Frontal cortex (tissue), 4 donors: ENCODE results near the gene RAB13. TPM values are rescaled to one million over a fixed set of nuclear protein-coding genes. Genes with fewer than 3 reads are reported as not detected.
"Not testable (repeated sequence)": the region's sequence is repeated elsewhere in the genome, so short reads cannot be mapped to it uniquely, and the experiment has no call there.

Experiments used
- DNase-seq, 2 donors: peaks; one replicate each; pipeline ENCODE4 v3.0.0; 2012; ENCODE audit warnings: low spot score in 2 of 2
- FAIRE-seq: peaks from 2 replicates; lab custom pipeline; 2012; peaks lifted over from hg19 to GRCh38; lab: Jason Lieb, UNC
- total RNA-seq: library from RNA; depleted of rRNA; stranded (reverse); fragments of >200 nt; gene quantifications from one replicate; pipeline ENCODE4 v1.2.3, GENCODE V29; 2014
- donor health status: control.
- donor health status: control.
- donor health status: control.

The RAB13 gene
- total RNA-seq = 3.7 TPM

- no peak for FAIRE-seq
- DNase-seq = peak; percentile 59 to 76
Observed at GRCh38 chr1:153985941-153986761, at the start of gene RAB13. RAB13 (minus strand) TSS chr1:153986339; CDS start chr1:153986236, 103 bp downstream.

GRCh38 chr1:154033697-154034096 lies 47.6 kb upstream of the RAB13 start:
- not testable (repeated sequence) for DNase-seq, FAIRE-seq

GRCh38 chr1:154019940-154020339 lies 33.8 kb upstream of the RAB13 start:
- no peak for DNase-seq
- FAIRE-seq = no peak

GRCh38 chr1:154019269-154019668 lies 33.1 kb upstream of the RAB13 start:
- DNase-seq (no peak), FAIRE-seq (no peak)

GRCh38 chr1:154014154-154014907 lies 28.2 kb upstream of the RAB13 start:
- FAIRE-seq = no peak
- DNase-seq = no peak

- not testable (repeated sequence) for DNase-seq, FAIRE-seq
Observed at GRCh38 chr1:154012543-154012942, 26.4 kb upstream of the RAB13 start.

GRCh38 chr1:154012129-154012528 lies 26.0 kb upstream of the RAB13 start:
- FAIRE-seq = no peak
- no peak for DNase-seq

- no peak for DNase-seq
Observed at GRCh38 chr1:154006136-154006535, 20.0 kb upstream of the RAB13 start.

GRCh38 chr1:154000420-154000819 lies 14.3 kb upstream of the RAB13 start:
- FAIRE-seq = no peak
- DNase-seq = no peak

More at GRCh38 chr1:154006136-154006535, 20.0 kb upstream of the RAB13 start:
- FAIRE-seq = no peak

GRCh38 chr1:153996882-153997281 lies 10.7 kb upstream of the RAB13 start:
- not testable (repeated sequence) for DNase-seq, FAIRE-seq

- FAIRE-seq (no peak), DNase-seq (no peak)
Observed at GRCh38 chr1:153995640-153996039, 9.5 kb upstream of the RAB13 start.

- DNase-seq = no peak
- no peak for FAIRE-seq
Observed at GRCh38 chr1:153995202-153995601, 9.1 kb upstream of the RAB13 start.

GRCh38 chr1:153991806-153992205 lies 5.7 kb upstream of the RAB13 start:
- FAIRE-seq = no peak

GRCh38 chr1:153991151-153991630 lies 5.1 kb upstream of the RAB13 start:
- DNase-seq (no peak), FAIRE-seq (no peak)

More at GRCh38 chr1:153991806-153992205, 5.7 kb upstream of the RAB13 start:
- no peak for DNase-seq

- peak; percentile 48 for FAIRE-seq
- DNase-seq = peak; percentile 88 to 92
Observed at GRCh38 chr1:153990468-153991150, 4.5 kb upstream of the RAB13 start, which contains the start of gene RPS27. RPS27 (plus strand) TSS chr1:153990762; CDS start chr1:153990797, 35 bp downstream.

GRCh38 chr1:153987621-153988020 lies 1.5 kb upstream of the RAB13 start:
- DNase-seq = no peak
- FAIRE-seq = no peak

GRCh38 chr1:153985341-153985912 lies 712 bp downstream of the RAB13 start:
- DNase-seq = peak in 1 of 2 donors; percentile 54
- no peak for FAIRE-seq

- no peak for FAIRE-seq
Observed at GRCh38 chr1:153984123-153984894, 1.8 kb downstream of the RAB13 start.

GRCh38 chr1:153981735-153982134 lies 4.4 kb downstream of the RAB13 start:
- not testable (repeated sequence) for DNase-seq, FAIRE-seq

More at GRCh38 chr1:153984123-153984894, 1.8 kb downstream of the RAB13 start:
- no peak for DNase-seq
